Measurements from ENCODE around the gene CA9. TPM values are rescaled to one million over a fixed set of nuclear protein-coding genes. Genes with fewer than 3 reads are reported as not detected.

Gene CA9
- polyA plus RNA-seq, 3 donors: not detected

DNA sequence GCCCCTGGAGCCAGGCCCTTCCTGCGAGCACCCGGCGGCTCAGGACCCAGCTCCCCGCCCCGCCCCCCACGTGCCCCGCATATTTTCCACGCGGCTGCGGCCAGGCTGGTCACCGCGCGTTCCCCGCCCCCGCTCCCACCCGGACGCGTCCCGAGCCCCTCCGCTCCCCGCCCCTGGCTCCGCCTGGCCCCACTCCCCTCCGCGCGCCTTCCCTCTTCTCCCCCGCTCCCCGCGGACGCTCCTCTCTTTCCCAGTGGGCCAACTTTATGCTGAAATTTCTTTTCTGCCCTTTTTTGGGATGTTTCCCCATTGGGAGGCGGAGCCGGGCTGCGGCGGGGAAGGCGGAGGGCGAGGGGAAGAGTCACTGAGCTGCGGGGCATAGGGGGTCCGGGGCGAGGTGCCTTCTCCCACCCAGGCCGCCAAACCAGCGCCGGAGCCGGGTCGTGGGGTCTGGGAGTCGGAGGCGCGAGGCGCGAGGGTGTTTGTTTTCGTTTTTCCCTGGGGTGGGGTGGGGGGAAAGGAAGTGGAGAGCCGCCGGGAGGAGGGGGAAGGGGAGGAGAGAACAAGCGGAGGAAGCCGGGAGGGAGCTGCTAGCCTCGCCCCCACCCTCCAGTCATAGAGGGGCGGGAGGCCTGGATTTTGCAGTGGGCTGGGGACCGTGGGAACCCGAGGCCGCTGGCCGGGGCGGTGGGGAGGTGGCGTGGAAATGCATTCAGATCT lies 17.0 kb downstream of the CA9 start:
- peak overlapping the region; percentile 88 to 91 for H3K4me3 Mint-ChIP-seq
- H3K9me3 Mint-ChIP-seq: peaks cover 0 to 3% (median 0%) of the 10 kb centered on the region in 7 donors
- H3K4me2 ChIP-seq (replicated peaks; ENCODE audit: extremely low read depth, low read length, poor library complexity, severe bottlenecking): peak overlapping the region; percentile 90
- H3K4me3 ChIP-seq (replicated peaks in 1 of 3; ENCODE audit: low read depth in 2 of 3, low read length in 3 of 3): peak overlapping the region; percentile 86 to 93 (median 90)
- peaks cover 4 to 25% (median 6%) of the 10 kb centered on the region in 3 donors for H3K27me3 Mint-ChIP-seq (ENCODE audit: low read depth in 3 of 3)
- H3K9ac ChIP-seq (ENCODE audit: insufficient read depth, low read length, poor library complexity, severe bottlenecking): peak overlapping the region; percentile 75
- no peaks in the 10 kb centered on the region for H3K36me3 Mint-ChIP-seq
- WGBS (ENCODE audit: insufficient coverage): under 1% methylated on average over 50 of the region's 61 CpGs
- peak overlapping the region in 1 of 2 donors; percentile 36 for H3K27ac ChIP-seq (ENCODE audit: low read depth in 1 of 2, low read length in 2 of 2)
- peaks cover under 1 to 2% of the 10 kb centered on the region in 2 donors for H3K36me3 ChIP-seq (replicated peaks in 1 of 2; ENCODE audit: control insufficient read depth in 1 of 2, insufficient read depth in 2 of 2, low read length in 2 of 2)
- intact Hi-C loops (cut with micrococcal nuclease): loop anchor here in 1 of 2 donors (10.0 kb wide), 1 partner anchor 46 kb away; no protein-coding TSS in a partner anchor
- H3K9me3 ChIP-seq (replicated peaks in 1 of 2; ENCODE audit: control insufficient read depth in 1 of 2, insufficient read depth in 1 of 2, low read length in 2 of 2): no peaks in the 10 kb centered on the region
- peak overlapping the region in 4 of 7 donors; percentile 38 to 77 (median 51) for H3K27ac Mint-ChIP-seq
- peaks cover 14 to 21% of the 10 kb centered on the region in 2 donors for H3K4me1 ChIP-seq (ENCODE audit: control insufficient read depth in 1 of 2, insufficient read depth in 2 of 2, low read length in 2 of 2)
- H2AFZ ChIP-seq (ENCODE audit: insufficient read depth, low read depth, low read length, poor library complexity, severe bottlenecking): peak overlapping the region; percentile 94
- peaks cover 10% of the 10 kb centered on the region for H3K4me1 Mint-ChIP-seq
- H3K79me2 ChIP-seq (ENCODE audit: insufficient read depth, low read length): no peaks in the 10 kb centered on the region
- TF ChIP-seq, protein P1, sequence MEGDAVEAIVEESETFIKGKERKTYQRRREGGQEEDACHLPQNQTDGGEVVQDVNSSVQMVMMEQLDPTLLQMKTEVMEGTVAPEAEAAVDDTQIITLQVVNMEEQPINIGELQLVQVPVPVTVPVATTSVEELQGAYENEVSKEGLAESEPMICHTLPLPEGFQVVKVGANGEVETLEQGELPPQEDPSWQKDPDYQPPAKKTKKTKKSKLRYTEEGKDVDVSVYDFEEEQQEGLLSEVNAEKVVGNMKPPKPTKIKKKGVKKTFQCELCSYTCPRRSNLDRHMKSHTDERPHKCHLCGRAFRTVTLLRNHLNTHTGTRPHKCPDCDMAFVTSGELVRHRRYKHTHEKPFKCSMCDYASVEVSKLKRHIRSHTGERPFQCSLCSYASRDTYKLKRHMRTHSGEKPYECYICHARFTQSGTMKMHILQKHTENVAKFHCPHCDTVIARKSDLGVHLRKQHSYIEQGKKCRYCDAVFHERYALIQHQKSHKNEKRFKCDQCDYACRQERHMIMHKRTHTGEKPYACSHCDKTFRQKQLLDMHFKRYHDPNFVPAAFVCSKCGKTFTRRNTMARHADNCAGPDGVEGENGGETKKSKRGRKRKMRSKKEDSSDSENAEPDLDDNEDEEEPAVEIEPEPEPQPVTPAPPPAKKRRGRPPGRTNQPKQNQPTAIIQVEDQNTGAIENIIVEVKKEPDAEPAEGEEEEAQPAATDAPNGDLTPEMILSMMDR (IDR thresholded peaks at IDR 0.05): no peak
- H4K20me1 ChIP-seq (ENCODE audit: insufficient read depth, low read length): peaks cover 3% of the 10 kb centered on the region
- peak in 1 of 3 donors; percentile 9 for DNase-seq
- peaks cover 0 to 15% of the 10 kb centered on the region in 2 donors for H3K27me3 ChIP-seq (ENCODE audit: control insufficient read depth in 2 of 2, insufficient read depth in 2 of 2, low read length in 2 of 2)

DNA sequence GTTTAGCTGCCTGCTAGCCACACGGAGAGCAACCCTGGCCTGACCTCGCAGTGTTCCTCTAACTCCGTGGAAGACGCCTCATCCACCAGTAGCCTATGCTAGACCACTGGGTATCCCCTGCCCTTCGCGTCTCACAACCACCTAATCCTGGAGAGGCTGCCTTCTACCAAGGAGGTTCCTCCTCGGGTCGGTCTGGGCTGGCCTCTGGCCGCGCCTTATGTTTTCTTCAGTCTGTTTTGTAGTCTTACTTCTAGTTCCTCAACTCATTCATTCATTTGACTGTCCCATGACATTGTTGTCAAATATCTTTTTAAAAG lies 17.6 kb downstream of the CA9 start:
- Mint-ChIP-seq H3K27ac (peak overlapping the region in 6 of 7 donors; percentile 38 to 77 (median 62)), H3K9me3 (peaks cover 0 to 3% (median 0%) of the 10 kb centered on the region in 7 donors), H3K4me3 (peak overlapping the region; percentile 88 to 91), H3K27me3 (ENCODE audit: low read depth in 3 of 3) (peaks cover 4 to 25% (median 6%) of the 10 kb centered on the region in 3 donors), H3K4me1 (peaks cover 10% of the 10 kb centered on the region), H3K36me3 (no peaks in the 10 kb centered on the region)
- H3K36me3 ChIP-seq (replicated peaks in 1 of 2; ENCODE audit: control insufficient read depth in 1 of 2, insufficient read depth in 2 of 2, low read length in 2 of 2): peaks cover 6 to 7% of the 10 kb centered on the region in 2 donors
- H3K4me1 ChIP-seq (ENCODE audit: control insufficient read depth in 1 of 2, insufficient read depth in 2 of 2, low read length in 2 of 2): peaks cover 14 to 21% of the 10 kb centered on the region in 2 donors
- peaks cover 8% of the 10 kb centered on the region for H4K20me1 ChIP-seq (ENCODE audit: insufficient read depth, low read length)
- H3K9ac ChIP-seq (ENCODE audit: insufficient read depth, low read length, poor library complexity, severe bottlenecking): peak overlapping the region; percentile 75
- peak overlapping the region; percentile 86 to 93 (median 90) for H3K4me3 ChIP-seq (replicated peaks in 1 of 3; ENCODE audit: low read depth in 2 of 3, low read length in 3 of 3)
- TF ChIP-seq, protein P1 (IDR thresholded peaks at IDR 0.05): no peak
- no peaks in the 10 kb centered on the region for H3K79me2 ChIP-seq (ENCODE audit: insufficient read depth, low read length)
- WGBS (ENCODE audit: insufficient coverage): 8% methylated on average over 10 of the region's 10 CpGs
- peak overlapping the region; percentile 90 for H3K4me2 ChIP-seq (replicated peaks; ENCODE audit: extremely low read depth, low read length, poor library complexity, severe bottlenecking)
- H3K9me3 ChIP-seq (replicated peaks in 1 of 2; ENCODE audit: control insufficient read depth in 1 of 2, insufficient read depth in 1 of 2, low read length in 2 of 2): no peaks in the 10 kb centered on the region
- peak overlapping the region in 1 of 2 donors; percentile 36 for H3K27ac ChIP-seq (ENCODE audit: low read depth in 1 of 2, low read length in 2 of 2)
- DNase-seq: peak in 2 of 3 donors; percentile 31 to 43
- H3K27me3 ChIP-seq (ENCODE audit: control insufficient read depth in 2 of 2, insufficient read depth in 2 of 2, low read length in 2 of 2): peaks cover 0 to 15% of the 10 kb centered on the region in 2 donors
- H2AFZ ChIP-seq (ENCODE audit: insufficient read depth, low read depth, low read length, poor library complexity, severe bottlenecking): peak overlapping the region; percentile 94
- intact Hi-C loops (cut with micrococcal nuclease): loop anchor here in 1 of 2 donors (10.0 kb wide), 1 partner anchor 46 kb away; no protein-coding TSS in a partner anchor

Data from CD14-positive monocyte (primary cell).